LHCN-M2 (cell line): ENCODE data around the gene CFAP97D2. TPM values are rescaled to one million over a fixed set of nuclear protein-coding genes. Genes with fewer than 3 reads are reported as not detected.
"Not testable (repeated sequence)": the region's sequence is repeated elsewhere in the genome, so short reads cannot be mapped to it uniquely, and the experiment has no call there.

ENCODE experiments used
- DNase-seq: peaks from one replicate; pipeline ENCODE4 v3.0.0-alpha.2; 2012; ENCODE audit warnings: low read depth
- total RNA-seq: library from RNA; depleted of rRNA; stranded (reverse); fragments of >200 nt; gene quantifications from 2 replicates; pipeline ENCODE4 v1.2.3, GENCODE V29; 2014

The CFAP97D2 gene
- total RNA-seq, 1 experiment from 2014 or later = not detected

- DNase-seq = no peak
Observed at GRCh38 chr13:114143806-114144605, 35.1 kb upstream of the CFAP97D2 start.

GRCh38 chr13:114144606-114145244 is 34.3 kb upstream of the CFAP97D2 start:
- DNase-seq = no peak

GRCh38 chr13:114145256-114145655 is 33.8 kb upstream of the CFAP97D2 start:
- no peak for DNase-seq

- no peak for DNase-seq
Observed at GRCh38 chr13:114145722-114146121, 33.3 kb upstream of the CFAP97D2 start.

GRCh38 chr13:114146173-114146572 is 32.9 kb upstream of the CFAP97D2 start:
- DNase-seq = no peak

- no peak for DNase-seq
Observed at GRCh38 chr13:114146629-114147028, 32.4 kb upstream of the CFAP97D2 start.

- no peak for DNase-seq
Observed at GRCh38 chr13:114147803-114148520, 31.1 kb upstream of the CFAP97D2 start.

GRCh38 chr13:114148521-114148855 is 30.6 kb upstream of the CFAP97D2 start:
- no peak for DNase-seq

GRCh38 chr13:114148886-114149285 is 30.2 kb upstream of the CFAP97D2 start:
- not testable (repeated sequence) for DNase-seq

GRCh38 chr13:114149774-114150740 is 29.0 kb upstream of the CFAP97D2 start:
- DNase-seq = no peak

- no peak for DNase-seq
Observed at GRCh38 chr13:114151031-114151430, 28.0 kb upstream of the CFAP97D2 start.

GRCh38 chr13:114151565-114152284 is 27.3 kb upstream of the CFAP97D2 start:
- no peak for DNase-seq

GRCh38 chr13:114152285-114152645 is 26.8 kb upstream of the CFAP97D2 start:
- no peak for DNase-seq

- no peak for DNase-seq
Observed at GRCh38 chr13:114152831-114153371, 26.2 kb upstream of the CFAP97D2 start.

GRCh38 chr13:114153485-114154080 is 25.5 kb upstream of the CFAP97D2 start:
- no peak for DNase-seq

- no peak for DNase-seq
Observed at GRCh38 chr13:114154476-114154875, 24.6 kb upstream of the CFAP97D2 start.

- DNase-seq = no peak
Observed at GRCh38 chr13:114155320-114155719, 23.7 kb upstream of the CFAP97D2 start.

- no peak for DNase-seq
Observed at GRCh38 chr13:114155926-114156883, 22.9 kb upstream of the CFAP97D2 start.
